MM.1S (cell line): Measurements from ENCODE around the gene FNDC10.
"Not testable (repeated sequence)": the region's sequence is repeated elsewhere in the genome, so short reads cannot be mapped to it uniquely, and the experiment has no call there.

ENCODE experiments used
- DNase-seq: peaks from one replicate; pipeline ENCODE4 v3.0.0-alpha.2; 2015
- H2AFZ ChIP-seq: fragments of 300-600 bp; sonication (generic); 2 replicates; pipeline ENCODE4 v1.6.0; 2016; ENCODE audit warnings: antibody characterized with exemption, low read length
- H3F3A ChIP-seq: fragments of 300-600 bp; sonication (generic); 2 replicates; pipeline ENCODE4 v1.6.1; 2016; ENCODE audit warnings: mild to moderate bottlenecking, antibody characterized with exemption, low read length, moderate library complexity, mixed read lengths; ENCODE audit not compliant: insufficient read depth
- H3K27ac ChIP-seq: fragments of 300-600 bp; sonication (generic); 2 replicates; pipeline ENCODE4 v1.5.1; 2016; ENCODE audit warnings: mild to moderate bottlenecking, low read length
- H3K27me3 ChIP-seq: fragments of 300-600 bp; sonication (generic); replicated peaks from 2 replicates; pipeline ENCODE4 v1.6.0; 2016; ENCODE audit warnings: low read length; ENCODE audit not compliant: insufficient read depth
- H3K36me3 ChIP-seq: fragments of 300-600 bp; sonication (generic); replicated peaks from 2 replicates; pipeline ENCODE4 v1.6.1; 2016; ENCODE audit warnings: mild to moderate bottlenecking, low read length, mixed read lengths; ENCODE audit not compliant: insufficient read depth
- H3K4me1 ChIP-seq: fragments of 300-600 bp; sonication (generic); 2 replicates; pipeline ENCODE4 v1.6.1; 2016; ENCODE audit warnings: low read length, mixed read lengths
- H3K4me2 ChIP-seq: fragments of 300-600 bp; sonication (generic); 2 replicates; pipeline ENCODE4 v1.6.0; 2016; ENCODE audit warnings: low read depth, low read length
- H3K4me3 ChIP-seq: fragments of 300-600 bp; sonication (generic); 2 replicates; pipeline ENCODE4 v1.5.1; 2016; ENCODE audit warnings: low read length, mixed read lengths
- H3K79me2 ChIP-seq: fragments of 300-600 bp; sonication (generic); 2 replicates; pipeline ENCODE4 v1.6.1; 2016; ENCODE audit warnings: mixed run types, low read length, mixed read lengths
- H3K9ac ChIP-seq: fragments of 300-600 bp; sonication (generic); 2 replicates; pipeline ENCODE4 v1.6.1; 2016; ENCODE audit warnings: low read length, mixed read lengths
- H3K9me2 ChIP-seq: fragments of 300-600 bp; sonication (generic); replicated peaks from 2 replicates; pipeline ENCODE4 v1.6.1; 2016; ENCODE audit warnings: mild to moderate bottlenecking, low read length, mixed read lengths; ENCODE audit not compliant: insufficient read depth
- H3K9me3 ChIP-seq: fragments of 300-600 bp; sonication (generic); replicated peaks from 2 replicates; pipeline ENCODE4 v1.6.1; 2016; ENCODE audit warnings: mild to moderate bottlenecking, low read length, mixed read lengths; ENCODE audit not compliant: insufficient read depth
- H4K20me1 ChIP-seq: fragments of 300-600 bp; sonication (generic); 2 replicates; pipeline ENCODE4 v1.6.1; 2016; ENCODE audit warnings: mild to moderate bottlenecking, low read length, moderate library complexity, mixed read lengths; ENCODE audit not compliant: insufficient read depth
- CTCF ChIP-seq: fragments of 300-600 bp; sonication (generic); IDR thresholded peaks from 2 replicates; pipeline ENCODE4 v1.5.1; 2016; ENCODE audit warnings: antibody characterized with exemption, low read length, mixed read lengths
- EZH2 ChIP-seq: fragments of 300-600 bp; sonication (generic); optimal IDR thresholded peaks from 2 replicates; pipeline ENCODE3; 2017; ENCODE audit warnings: low read depth, mild to moderate bottlenecking, antibody characterized with exemption, low read length, mixed read lengths
- EZH2phosphoT487 ChIP-seq: fragments of 300-600 bp; sonication (generic); IDR thresholded peaks from 2 replicates; pipeline ENCODE4 v1.6.1; 2018; ENCODE audit warnings: antibody characterized with exemption, low read length

Gene FNDC10

GRCh38 chr1:1558591-1558990 is 41.3 kb downstream of the FNDC10 start:
- TF ChIP-seq EZH2 (no peak), CTCF (no peak), EZH2phosphoT487 (no peak)
- 0 out of 2 replicates have a peak, but pooled peaks cover 3% of the 10 kb centered on the region for H3K36me3 ChIP-seq
- H3K9me2 ChIP-seq, result no peaks in the 10 kb centered on the region
- H4K20me1 ChIP-seq, result no peaks in the 10 kb centered on the region
- H3K4me3 ChIP-seq, result no peak overlapping the region
- no peak overlapping the region for H3K4me2 ChIP-seq
- H3K27me3 ChIP-seq, result no peaks in the 10 kb centered on the region
- H3K27ac ChIP-seq, result no peak overlapping the region
- H3K9me3 ChIP-seq, result no peaks in the 10 kb centered on the region
- H3K79me2 ChIP-seq, result peaks cover 27% of the 10 kb centered on the region
- no peak overlapping the region for H2AFZ ChIP-seq
- no peak overlapping the region for H3K9ac ChIP-seq
- H3K4me1 ChIP-seq, result no peaks in the 10 kb centered on the region
- H3F3A ChIP-seq, result no peaks in the 10 kb centered on the region; the same call in 1 of the 2 replicates
- DNase-seq, result no peak

- H4K20me1 ChIP-seq, H3K36me3 ChIP-seq, H3K4me2 ChIP-seq, H3K9ac ChIP-seq, H2AFZ ChIP-seq, H3F3A ChIP-seq, H3K9me2 ChIP-seq, H3K9me3 ChIP-seq, H3K4me3 ChIP-seq, H3K27me3 ChIP-seq, H3K4me1 ChIP-seq, DNase-seq, H3K27ac ChIP-seq: not testable (repeated sequence)
- peaks cover 21% of the 10 kb centered on the region for H3K79me2 ChIP-seq
Observed at GRCh38 chr1:1557688-1558087, 42.2 kb downstream of the FNDC10 start.

GRCh38 chr1:1556961-1557360 is 43.0 kb downstream of the FNDC10 start:
- H3K9me3 ChIP-seq, H3K4me3 ChIP-seq, H3K27ac ChIP-seq, H3F3A ChIP-seq, H3K4me2 ChIP-seq, H4K20me1 ChIP-seq, H2AFZ ChIP-seq, H3K36me3 ChIP-seq, DNase-seq, H3K9me2 ChIP-seq, H3K4me1 ChIP-seq, H3K27me3 ChIP-seq, H3K9ac ChIP-seq: not testable (repeated sequence)
- peaks cover 18% of the 10 kb centered on the region for H3K79me2 ChIP-seq

GRCh38 chr1:1556505-1556904 is 43.4 kb downstream of the FNDC10 start:
- Histone ChIP-seq H3K9me3 (no peaks in the 10 kb centered on the region), H3F3A (no peaks in the 10 kb centered on the region; the same call in 1 of the 2 replicates), H3K9ac (no peak overlapping the region), H3K4me2 (no peak overlapping the region), H3K4me3 (no peak overlapping the region), H2AFZ (no peak overlapping the region), H3K4me1 (no peaks in the 10 kb centered on the region), H3K27ac (no peak overlapping the region), H3K9me2 (no peaks in the 10 kb centered on the region), H3K36me3 (no peaks in the 10 kb centered on the region), H3K27me3 (no peaks in the 10 kb centered on the region), H3K79me2 (peaks cover 15% of the 10 kb centered on the region; the same call in 1 of the 2 replicates), H4K20me1 (no peaks in the 10 kb centered on the region)
- no peak for TF ChIP-seq EZH2
- TF ChIP-seq EZH2phosphoT487, result no peak
- no peak for DNase-seq
